ENCODE measurements around the gene SYNJ2BP. TPM values are rescaled to one million over a fixed set of nuclear protein-coding genes. Genes with fewer than 3 reads are reported as not detected.

The SYNJ2BP gene
- total RNA-seq, 1 experiment from 2014 or later, result 19.0 TPM

DNA sequence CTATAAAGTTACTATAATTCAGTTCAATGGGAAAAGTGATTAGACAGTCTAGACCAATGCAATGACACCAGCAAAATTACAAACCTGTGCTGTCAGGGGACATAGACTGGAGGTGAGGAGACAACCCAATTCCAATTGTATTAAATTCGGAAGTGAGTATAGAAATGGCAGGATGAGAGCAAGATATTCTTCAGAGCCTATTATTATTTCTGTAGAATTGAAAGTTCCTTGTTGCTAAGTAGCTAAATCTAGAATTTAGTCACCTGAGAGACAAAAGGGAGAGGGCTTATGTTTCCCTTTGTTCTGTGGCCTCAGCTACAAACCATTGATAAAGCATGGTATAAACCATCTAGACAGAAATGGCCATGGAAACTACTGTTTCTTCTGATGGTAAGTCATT, 35.0 kb upstream of the SYNJ2BP start, which contains the start of gene ADAM21:
ADAM21 (plus strand) TSS at position 301 of the 400 bp plus-strand sequence. CDS start 5,326 bp downstream, outside the sequence.
- no TSS peak for BruUV-seq (replicated peaks)
- H3K4me3 ChIP-seq (replicated peaks in 1 of 2; ENCODE audit: low read depth in 1 of 2, low read length in 2 of 2), result no peak within 1 kb of the TSS
- no peaks in the 10 kb centered on the region for H3K9me2 ChIP-seq (ENCODE audit: insufficient read depth)
- H2AFZ ChIP-seq (ENCODE audit: low read depth, low read length, poor library complexity, severe bottlenecking), result no peak within 1 kb of the TSS
- H3K79me2 ChIP-seq (ENCODE audit: insufficient read depth, low read length), result no peaks in the 10 kb centered on the region
- H4K20me1 ChIP-seq (ENCODE audit: insufficient read depth), result no peaks in the 10 kb centered on the region
- TF ChIP-seq, protein P1, sequence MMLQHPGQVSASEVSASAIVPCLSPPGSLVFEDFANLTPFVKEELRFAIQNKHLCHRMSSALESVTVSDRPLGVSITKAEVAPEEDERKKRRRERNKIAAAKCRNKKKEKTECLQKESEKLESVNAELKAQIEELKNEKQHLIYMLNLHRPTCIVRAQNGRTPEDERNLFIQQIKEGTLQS (IDR thresholded peaks at IDR 0.05), result no peak
- no peak for TF ChIP-seq POLR2AphosphoS5 (IDR thresholded peaks at IDR 0.05; ENCODE audit: low read depth, low read length)
- no peaks in the 10 kb centered on the region for H3K9me3 ChIP-seq (ENCODE audit: control insufficient read depth in 1 of 2, insufficient read depth in 1 of 2, low read depth in 1 of 2, low read length in 2 of 2)
- H3K9ac ChIP-seq (ENCODE audit: low read length), result no peak within 1 kb of the TSS
- ATAC-seq, result no peak
- no peak within 1 kb of the TSS for H3K4me2 ChIP-seq (ENCODE audit: low read length)
- intact Hi-C loops (cut with micrococcal nuclease), result no loop called here
- ChIA-PET POLR2A (no interaction called here), CTCF (no interaction called here), RAD21 (ENCODE audit: low non-redundant PET in 1 of 2, low total read pairs in 2 of 2, uncharacterized antibody in 2 of 2, unreplicated experiment in 2 of 2) (no interaction called here)
- H3K27me3 ChIP-seq (ENCODE audit: insufficient read depth, low read length), result no peaks in the 10 kb centered on the region
- no peaks in the 10 kb centered on the region for H3K4me1 ChIP-seq (ENCODE audit: control insufficient read depth in 1 of 2, insufficient read depth in 2 of 2, low read length in 2 of 2)
- no peak for DNase-seq (ENCODE audit: low read depth, low spot score)
- no peak within 1 kb of the TSS for H3K27ac ChIP-seq (ENCODE audit: low read depth, low read length)
- no peaks in the 10 kb centered on the region for H3K36me3 ChIP-seq (ENCODE audit: control insufficient read depth in 1 of 2, insufficient read depth in 2 of 2, low read length in 2 of 2)

DNA sequence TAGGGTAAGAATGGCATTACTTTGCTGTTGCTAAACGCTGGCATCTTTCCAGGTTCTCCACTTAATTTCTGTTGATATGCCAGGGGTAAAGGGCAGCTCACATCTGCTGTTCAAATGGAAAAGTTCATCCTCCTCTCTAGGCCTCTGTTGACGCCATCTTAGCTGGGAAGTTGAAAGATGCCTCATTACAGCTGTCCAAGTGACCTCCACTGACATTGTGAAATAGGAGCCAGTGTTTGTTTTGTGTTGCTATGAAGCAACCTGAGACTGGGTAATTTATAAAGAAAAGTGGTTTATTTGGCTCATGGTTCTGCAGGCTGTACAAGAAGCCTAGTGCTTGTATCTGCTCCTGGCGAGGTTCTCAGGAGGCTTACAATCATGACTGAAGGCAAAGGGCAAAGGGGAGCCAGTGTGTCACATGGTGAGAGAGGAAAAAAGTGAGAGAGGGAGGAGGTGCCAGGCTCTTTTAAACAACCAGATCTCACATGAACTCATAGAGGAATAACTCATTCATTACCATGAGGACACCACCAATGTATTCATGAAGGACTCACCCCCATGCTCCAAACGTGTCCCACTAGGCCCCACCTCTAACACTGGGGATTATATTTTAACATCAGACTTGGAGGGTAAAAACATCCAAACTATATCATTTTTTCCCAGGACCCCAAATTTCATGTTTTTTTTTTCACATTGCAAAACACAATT, 31.9 kb upstream of the SYNJ2BP start:
- H2AFZ ChIP-seq (ENCODE audit: low read depth, low read length, poor library complexity, severe bottlenecking), result no peak overlapping the region
- H3K9me2 ChIP-seq (ENCODE audit: insufficient read depth), result no peaks in the 10 kb centered on the region
- H3K4me1 ChIP-seq (ENCODE audit: control insufficient read depth in 1 of 2, insufficient read depth in 2 of 2, low read length in 2 of 2), result no peaks in the 10 kb centered on the region
- H3K36me3 ChIP-seq (ENCODE audit: control insufficient read depth in 1 of 2, insufficient read depth in 2 of 2, low read length in 2 of 2), result no peaks in the 10 kb centered on the region
- no peaks in the 10 kb centered on the region for H3K79me2 ChIP-seq (ENCODE audit: insufficient read depth, low read length)
- CTCF ChIA-PET, result no interaction called here
- no peak overlapping the region for H3K27ac ChIP-seq (ENCODE audit: low read depth, low read length)
- H3K9me3 ChIP-seq (ENCODE audit: control insufficient read depth in 1 of 2, insufficient read depth in 1 of 2, low read depth in 1 of 2, low read length in 2 of 2), result no peaks in the 10 kb centered on the region
- H4K20me1 ChIP-seq (ENCODE audit: insufficient read depth), result no peaks in the 10 kb centered on the region
- H3K27me3 ChIP-seq (ENCODE audit: insufficient read depth, low read length), result no peaks in the 10 kb centered on the region
- POLR2A ChIA-PET, result no interaction called here
- intact Hi-C loops (cut with micrococcal nuclease), result no loop called here
- RAD21 ChIA-PET (ENCODE audit: low non-redundant PET in 1 of 2, low total read pairs in 2 of 2, uncharacterized antibody in 2 of 2, unreplicated experiment in 2 of 2), result no interaction called here
- no peak for ATAC-seq
- BruUV-seq (replicated peaks), result no TSS peak
- no peak overlapping the region for H3K4me3 ChIP-seq (replicated peaks in 1 of 2; ENCODE audit: low read depth in 1 of 2, low read length in 2 of 2)
- no peak overlapping the region for H3K4me2 ChIP-seq (ENCODE audit: low read length)
- no peak for DNase-seq (ENCODE audit: low read depth, low spot score)
- TF ChIP-seq, protein P1 (IDR thresholded peaks at IDR 0.05), result no peak
- TF ChIP-seq SRF (IDR thresholded peaks at IDR 0.05; ENCODE audit: low read depth) (no peak), ELF1 (IDR thresholded peaks at IDR 0.05; ENCODE audit: borderline replicate concordance, low read depth) (no peak), ZFX (IDR thresholded peaks at IDR 0.05) (no peak), EZH2phosphoT487 (IDR thresholded peaks at IDR 0.05; ENCODE audit: borderline replicate concordance) (no peak), POLR2AphosphoS5 (IDR thresholded peaks at IDR 0.05; ENCODE audit: low read depth, low read length) (no peak), TCF7L2 (IDR thresholded peaks at IDR 0.05; ENCODE audit: borderline replicate concordance, extremely low read depth, insufficient read depth, insufficient read length) (no peak), POLR2A (IDR thresholded peaks at IDR 0.05; ENCODE audit: borderline replicate concordance, extremely low read depth, insufficient read depth, insufficient read length) (no peak), JUND (IDR thresholded peaks at IDR 0.05) (no peak), SIN3A (IDR thresholded peaks at IDR 0.05; ENCODE audit: low read depth) (no peak), YY1 (IDR thresholded peaks at IDR 0.05; ENCODE audit: extremely low read depth, insufficient replicate concordance, low read depth, low read length) (no peak), FOSL1 (IDR thresholded peaks at IDR 0.05; ENCODE audit: low read depth) (no peak)
- no peak overlapping the region for H3K9ac ChIP-seq (ENCODE audit: low read length)
